CD4-positive, CD25-positive, alpha-beta regulatory T cell (primary cell): ENCODE data around the gene TUBGCP6. TPM values are rescaled to one million over a fixed set of nuclear protein-coding genes. Genes with fewer than 3 reads are reported as not detected.

Source experiments
- ATAC-seq, 2 donors: fragments of 150-1000 bp; cut with Tn5 transposase; one replicate each; pipeline ENCODE4 v1.10.0; 2021; ENCODE audit warnings: low read depth in 2 of 2, moderate number of reproducible peaks in 2 of 2, moderate library complexity in 1 of 2
- DNase-seq, 3 donors: peaks; one replicate each; pipeline versions ENCODE4 v3.0.0 to v3.0.0-alpha.2; 2012 to 2022; ENCODE audit warnings: mixed read lengths in 1 of 3
- H3K27ac ChIP-seq: one replicate; pipeline ENCODE4 v1.7.0; 2013; ENCODE audit warnings: mild to moderate bottlenecking, low read length; ENCODE audit not compliant: insufficient read depth, poor library complexity, severe bottlenecking
- H3K27me3 ChIP-seq: one replicate; pipeline ENCODE4 v1.7.0; 2013; ENCODE audit warnings: low read length; ENCODE audit not compliant: control insufficient read depth, insufficient read depth
- H3K36me3 ChIP-seq: one replicate; pipeline ENCODE4 v1.7.0; 2013; ENCODE audit warnings: mild to moderate bottlenecking, low read length, moderate library complexity; ENCODE audit not compliant: control insufficient read depth, insufficient read depth
- H3K4me1 ChIP-seq: 2 replicates; pipeline ENCODE4 v1.7.0; 2013; ENCODE audit warnings: mild to moderate bottlenecking, low read length; ENCODE audit not compliant: insufficient read depth, control insufficient read depth, poor library complexity, severe bottlenecking
- H3K4me3 ChIP-seq: one replicate; pipeline ENCODE4 v1.7.0; 2013; ENCODE audit warnings: low read depth, mild to moderate bottlenecking, low read length, moderate library complexity
- H3K9me3 ChIP-seq, 2 experiments: 1 replicate in 1 of 2; 2 replicates in 1 of 2; pipeline ENCODE4 v1.7.0; 2013; ENCODE audit warnings: low read length in 2 of 2, mild to moderate bottlenecking in 1 of 2, moderate library complexity in 1 of 2; ENCODE audit not compliant: control insufficient read depth in 2 of 2
- H3K27ac Mint-ChIP-seq, 3 donors: one replicate each; pipeline ENCODE4 v1.8.0; 2020 to 2022; ENCODE audit warnings: mild to moderate bottlenecking in 3 of 3, mixed read lengths in 3 of 3, moderate library complexity in 2 of 3
- H3K27me3 Mint-ChIP-seq: one replicate; pipeline ENCODE4 v1.8.0; 2022; ENCODE audit warnings: mild to moderate bottlenecking, mixed read lengths
- H3K36me3 Mint-ChIP-seq: one replicate; pipeline ENCODE4 v1.8.0; 2020; ENCODE audit warnings: mixed read lengths
- H3K4me1 Mint-ChIP-seq, 4 donors: one replicate each; pipeline ENCODE4 v1.8.0; 2020 to 2022; ENCODE audit warnings: mixed read lengths in 4 of 4, mild to moderate bottlenecking in 1 of 4
- H3K4me3 Mint-ChIP-seq, 4 donors: one replicate each; pipeline ENCODE4 v1.8.0; 2020 to 2022; ENCODE audit warnings: mild to moderate bottlenecking in 4 of 4, mixed read lengths in 4 of 4, moderate library complexity in 3 of 4
- H3K9me3 Mint-ChIP-seq, 7 donors: one replicate each; pipeline ENCODE4 v1.8.0; 2020 to 2022; ENCODE audit warnings: mixed read lengths in 7 of 7, mild to moderate bottlenecking in 3 of 7, moderate library complexity in 2 of 7
- polyA plus RNA-seq, 4 donors: library from polyadenylated mRNA; unstranded; fragments of 300-500 nt; fragmentation: Illumina TruSeq; gene quantifications; one replicate each; pipeline ENCODE4 v1.2.3, GENCODE V29; 2021
- total RNA-seq: library from RNA; stranded (reverse); gene quantifications from one replicate; pipeline ENCODE4 v1.2.3, GENCODE V29; 2022

TUBGCP6 gene
- total and polyA plus RNA-seq, 5 donors from 2014 or later: 14.0 to 132 (median 14.2) TPM

GRCh38 chr22:50261615-50262459, 17.0 kb upstream of the TUBGCP6 start, which contains the start of gene MAPK12:
MAPK12 (minus strand) TSS chr22:50261683; CDS start chr22:50261509, 174 bp downstream.
- Histone ChIP-seq H3K4me1 (peaks cover 12% of the 10 kb centered on the region), H3K4me3 (no peak within 1 kb of the TSS), H3K36me3 (no peaks in the 10 kb centered on the region), H3K9me3 (no peaks in the 10 kb centered on the region), H3K27me3 (no peaks in the 10 kb centered on the region), H3K27ac (no peak within 1 kb of the TSS)
- no peak for ATAC-seq
- Mint-ChIP-seq H3K36me3 (no peaks in the 10 kb centered on the region), H3K27ac (peak within 1 kb of the TSS in 1 of 3 donors; percentile 26), H3K4me1 (peaks cover 0 to 10% (median under 1%) of the 10 kb centered on the region in 4 donors), H3K9me3 (no peaks in the 10 kb centered on the region), H3K27me3 (peaks cover 34% of the 10 kb centered on the region), H3K4me3 (peak within 1 kb of the TSS in 3 of 4 donors; percentile 38 to 70 (median 46))
- DNase-seq: no peak

GRCh38 chr22:50260801-50261614, 16.2 kb upstream of the TUBGCP6 start:
- no peak overlapping the region for H3K4me3 Mint-ChIP-seq
- peak in 1 of 3 donors; percentile 48 for DNase-seq
- no peaks in the 10 kb centered on the region for H3K36me3 Mint-ChIP-seq
- peaks cover 12% of the 10 kb centered on the region for H3K4me1 ChIP-seq
- no peak overlapping the region for H3K27ac Mint-ChIP-seq
- H3K27ac ChIP-seq: no peak overlapping the region
- H3K4me1 Mint-ChIP-seq: peaks cover 0 to 10% (median under 1%) of the 10 kb centered on the region in 4 donors
- H3K27me3 Mint-ChIP-seq: peaks cover 31% of the 10 kb centered on the region
- H3K9me3 ChIP-seq: no peaks in the 10 kb centered on the region
- no peaks in the 10 kb centered on the region for H3K27me3 ChIP-seq
- ATAC-seq: no peak
- H3K9me3 Mint-ChIP-seq: no peaks in the 10 kb centered on the region
- no peaks in the 10 kb centered on the region for H3K36me3 ChIP-seq
- no peak overlapping the region for H3K4me3 ChIP-seq

- no peaks in the 10 kb centered on the region for H3K9me3 Mint-ChIP-seq
- Histone ChIP-seq H3K27ac (no peak overlapping the region), H3K36me3 (no peaks in the 10 kb centered on the region), H3K27me3 (no peaks in the 10 kb centered on the region), H3K4me3 (no peak overlapping the region), H3K9me3 (no peaks in the 10 kb centered on the region), H3K4me1 (peaks cover 12% of the 10 kb centered on the region)
- H3K27ac Mint-ChIP-seq: no peak overlapping the region
- H3K36me3 Mint-ChIP-seq: no peaks in the 10 kb centered on the region
- H3K4me3 Mint-ChIP-seq: no peak overlapping the region
- ATAC-seq: no peak
- no peak for DNase-seq
- H3K4me1 Mint-ChIP-seq: peaks cover 0 to 10% (median under 1%) of the 10 kb centered on the region in 4 donors
- H3K27me3 Mint-ChIP-seq: peaks cover 30% of the 10 kb centered on the region
These were observed 15.6 kb upstream of the TUBGCP6 start for GRCh38 chr22:50260434-50260800.

GRCh38 chr22:50259302-50259701, 14.5 kb upstream of the TUBGCP6 start:
- Mint-ChIP-seq H3K27me3 (peaks cover 24% of the 10 kb centered on the region), H3K36me3 (no peaks in the 10 kb centered on the region), H3K4me3 (no peak overlapping the region), H3K9me3 (no peaks in the 10 kb centered on the region), H3K4me1 (peaks cover 0 to 7% (median under 1%) of the 10 kb centered on the region in 4 donors), H3K27ac (no peak overlapping the region)
- no peaks in the 10 kb centered on the region for H3K9me3 ChIP-seq
- no peak overlapping the region for H3K27ac ChIP-seq
- peaks cover 12% of the 10 kb centered on the region for H3K4me1 ChIP-seq
- H3K27me3 ChIP-seq: no peaks in the 10 kb centered on the region
- H3K36me3 ChIP-seq: no peaks in the 10 kb centered on the region
- ATAC-seq (no peak), DNase-seq (no peak)
- no peak overlapping the region for H3K4me3 ChIP-seq

GRCh38 chr22:50258361-50259292, 13.8 kb upstream of the TUBGCP6 start:
- peaks cover 0 to 7% (median under 1%) of the 10 kb centered on the region in 4 donors for H3K4me1 Mint-ChIP-seq
- no peaks in the 10 kb centered on the region for H3K27me3 ChIP-seq
- no peak overlapping the region for H3K4me3 ChIP-seq
- no peaks in the 10 kb centered on the region for H3K9me3 Mint-ChIP-seq
- peaks cover 24% of the 10 kb centered on the region for H3K27me3 Mint-ChIP-seq
- peaks cover 12% of the 10 kb centered on the region for H3K4me1 ChIP-seq
- H3K27ac ChIP-seq: no peak overlapping the region
- H3K36me3 Mint-ChIP-seq: no peaks in the 10 kb centered on the region
- H3K4me3 Mint-ChIP-seq: peak overlapping the region in 1 of 4 donors; percentile 38
- no peak for DNase-seq
- H3K36me3 ChIP-seq: no peaks in the 10 kb centered on the region
- no peak for ATAC-seq
- H3K27ac Mint-ChIP-seq: no peak overlapping the region
- H3K9me3 ChIP-seq: no peaks in the 10 kb centered on the region

GRCh38 chr22:50257451-50258360, 12.9 kb upstream of the TUBGCP6 start:
- H3K4me1 Mint-ChIP-seq: peaks cover 0 to 7% (median under 1%) of the 10 kb centered on the region in 4 donors

More at GRCh38 chr22:50257451-50258360, 12.9 kb upstream of the TUBGCP6 start:
- Histone ChIP-seq H3K4me3 (no peak overlapping the region), H3K36me3 (no peaks in the 10 kb centered on the region), H3K27me3 (no peaks in the 10 kb centered on the region), H3K4me1 (peaks cover 12% of the 10 kb centered on the region), H3K27ac (no peak overlapping the region), H3K9me3 (no peaks in the 10 kb centered on the region)
- Mint-ChIP-seq H3K36me3 (no peaks in the 10 kb centered on the region), H3K4me3 (no peak overlapping the region), H3K27ac (no peak overlapping the region), H3K27me3 (peaks cover 19% of the 10 kb centered on the region), H3K9me3 (peaks cover 0 to 1% (median 0%) of the 10 kb centered on the region in 7 donors)
- DNase-seq (no peak), ATAC-seq (no peak)
